ENCODE data around the gene PHACTR2.
"Not testable (repeated sequence)": the region's sequence is repeated elsewhere in the genome, so short reads cannot be mapped to it uniquely, and the experiment has no call there.

Gene PHACTR2

GRCh38 chr6:143677891-143678791 is at the start of gene PHACTR2:
Gene PHACTR2 (plus strand): TSS chr6:143677965. CDS start chr6:143678164, 199 bp downstream.
- no peak for DNase-seq (ENCODE audit: low spot score in 2 of 2)
- peak; percentile 58 for ATAC-seq (replicated peaks; ENCODE audit: extremely low read depth, poor library complexity, severe bottlenecking)
- H3K4me3 Mint-ChIP-seq: peak within 1 kb of the TSS; percentile 57
- H3K4me1 Mint-ChIP-seq: peaks cover 46% of the 10 kb centered on the region
- no peak within 1 kb of the TSS for H3K27ac Mint-ChIP-seq (ENCODE audit: low read depth)
- no peaks in the 10 kb centered on the region for H3K27me3 Mint-ChIP-seq
- H3K9me3 Mint-ChIP-seq: peaks cover 6% of the 10 kb centered on the region
- H3K36me3 Mint-ChIP-seq (ENCODE audit: insufficient read depth): peaks cover 3% of the 10 kb centered on the region

- no peak for DNase-seq (ENCODE audit: low spot score in 2 of 2)
- no peak overlapping the region for H3K27ac Mint-ChIP-seq (ENCODE audit: low read depth)
- H3K9me3 Mint-ChIP-seq: no peaks in the 10 kb centered on the region
- H3K4me1 Mint-ChIP-seq: peaks cover 69% of the 10 kb centered on the region
- no peak overlapping the region for H3K4me3 Mint-ChIP-seq
- no peak for ATAC-seq (replicated peaks; ENCODE audit: extremely low read depth, poor library complexity, severe bottlenecking)
- H3K27me3 Mint-ChIP-seq: no peaks in the 10 kb centered on the region
- H3K36me3 Mint-ChIP-seq (ENCODE audit: insufficient read depth): peaks cover under 1% of the 10 kb centered on the region
These were observed 48.4 kb upstream of the PHACTR2 start for GRCh38 chr6:143629104-143630080.

GRCh38 chr6:143631196-143631595 is 46.6 kb upstream of the PHACTR2 start:
- H3K27ac Mint-ChIP-seq (ENCODE audit: low read depth); DNase-seq (ENCODE audit: low spot score in 2 of 2); H3K4me3 Mint-ChIP-seq; ATAC-seq (replicated peaks; ENCODE audit: extremely low read depth, poor library complexity, severe bottlenecking); H3K9me3 Mint-ChIP-seq; H3K36me3 Mint-ChIP-seq (ENCODE audit: insufficient read depth); H3K27me3 Mint-ChIP-seq: not testable (repeated sequence)
- peaks cover 61% of the 10 kb centered on the region for H3K4me1 Mint-ChIP-seq

GRCh38 chr6:143632894-143633293 is 44.9 kb upstream of the PHACTR2 start:
- Mint-ChIP-seq H3K36me3 (ENCODE audit: insufficient read depth) (peaks cover 5% of the 10 kb centered on the region), H3K27ac (ENCODE audit: low read depth) (no peak overlapping the region), H3K4me1 (peaks cover 61% of the 10 kb centered on the region), H3K9me3 (no peaks in the 10 kb centered on the region), H3K4me3 (no peak overlapping the region), H3K27me3 (no peaks in the 10 kb centered on the region)
- DNase-seq (ENCODE audit: low spot score in 2 of 2) (no peak), ATAC-seq (replicated peaks; ENCODE audit: extremely low read depth, poor library complexity, severe bottlenecking) (no peak)

GRCh38 chr6:143634486-143634885 is 43.3 kb upstream of the PHACTR2 start:
- DNase-seq (ENCODE audit: low spot score in 2 of 2) (no peak), ATAC-seq (replicated peaks; ENCODE audit: extremely low read depth, poor library complexity, severe bottlenecking) (peak; percentile 32)
- no peak overlapping the region for H3K4me3 Mint-ChIP-seq
- peaks cover 5% of the 10 kb centered on the region for H3K36me3 Mint-ChIP-seq (ENCODE audit: insufficient read depth)
- no peaks in the 10 kb centered on the region for H3K27me3 Mint-ChIP-seq
- peaks cover 46% of the 10 kb centered on the region for H3K4me1 Mint-ChIP-seq
- H3K27ac Mint-ChIP-seq (ENCODE audit: low read depth): no peak overlapping the region
- H3K9me3 Mint-ChIP-seq: no peaks in the 10 kb centered on the region

GRCh38 chr6:143637691-143638090 is 40.1 kb upstream of the PHACTR2 start:
- Mint-ChIP-seq H3K4me1 (peaks cover 51% of the 10 kb centered on the region), H3K9me3 (no peaks in the 10 kb centered on the region), H3K27ac (ENCODE audit: low read depth) (no peak overlapping the region), H3K4me3 (no peak overlapping the region), H3K36me3 (ENCODE audit: insufficient read depth) (peaks cover 5% of the 10 kb centered on the region), H3K27me3 (no peaks in the 10 kb centered on the region)
- DNase-seq (ENCODE audit: low spot score in 2 of 2): no peak
- ATAC-seq (replicated peaks; ENCODE audit: extremely low read depth, poor library complexity, severe bottlenecking): no peak

- Mint-ChIP-seq H3K27ac (ENCODE audit: low read depth) (no peak overlapping the region), H3K4me1 (peaks cover 36% of the 10 kb centered on the region), H3K36me3 (ENCODE audit: insufficient read depth) (peaks cover 1% of the 10 kb centered on the region), H3K4me3 (no peak overlapping the region), H3K9me3 (no peaks in the 10 kb centered on the region), H3K27me3 (no peaks in the 10 kb centered on the region)
- DNase-seq (ENCODE audit: low spot score in 2 of 2) (no peak), ATAC-seq (replicated peaks; ENCODE audit: extremely low read depth, poor library complexity, severe bottlenecking) (no peak)
These were observed 35.4 kb upstream of the PHACTR2 start for GRCh38 chr6:143642403-143642802.

- ATAC-seq (replicated peaks; ENCODE audit: extremely low read depth, poor library complexity, severe bottlenecking) (no peak), DNase-seq (ENCODE audit: low spot score in 2 of 2) (no peak)
- H3K27ac Mint-ChIP-seq (ENCODE audit: low read depth): peak overlapping the region; percentile 37
- no peaks in the 10 kb centered on the region for H3K27me3 Mint-ChIP-seq
- H3K9me3 Mint-ChIP-seq: peaks cover 6% of the 10 kb centered on the region
- H3K36me3 Mint-ChIP-seq (ENCODE audit: insufficient read depth): peaks cover 4% of the 10 kb centered on the region
- peaks cover 46% of the 10 kb centered on the region for H3K4me1 Mint-ChIP-seq
- no peak overlapping the region for H3K4me3 Mint-ChIP-seq
These were observed 30.6 kb upstream of the PHACTR2 start for GRCh38 chr6:143647191-143647590.

GRCh38 chr6:143647732-143648131 is 30.0 kb upstream of the PHACTR2 start:
- Mint-ChIP-seq H3K4me1 (peaks cover 40% of the 10 kb centered on the region), H3K36me3 (ENCODE audit: insufficient read depth) (peaks cover 4% of the 10 kb centered on the region), H3K27me3 (no peaks in the 10 kb centered on the region), H3K27ac (ENCODE audit: low read depth) (peak overlapping the region; percentile 37), H3K9me3 (peaks cover 6% of the 10 kb centered on the region), H3K4me3 (no peak overlapping the region)
- DNase-seq (ENCODE audit: low spot score in 2 of 2) (no peak), ATAC-seq (replicated peaks; ENCODE audit: extremely low read depth, poor library complexity, severe bottlenecking) (no peak)

GRCh38 chr6:143649319-143649718 is 28.4 kb upstream of the PHACTR2 start:
- not testable (repeated sequence) for DNase-seq (ENCODE audit: low spot score in 2 of 2); H3K9me3 Mint-ChIP-seq; H3K4me3 Mint-ChIP-seq; H3K36me3 Mint-ChIP-seq (ENCODE audit: insufficient read depth); H3K27me3 Mint-ChIP-seq; H3K27ac Mint-ChIP-seq (ENCODE audit: low read depth); ATAC-seq (replicated peaks; ENCODE audit: extremely low read depth, poor library complexity, severe bottlenecking)
- H3K4me1 Mint-ChIP-seq: peaks cover 40% of the 10 kb centered on the region

- not testable (repeated sequence) for ATAC-seq (replicated peaks; ENCODE audit: extremely low read depth, poor library complexity, severe bottlenecking); H3K27ac Mint-ChIP-seq (ENCODE audit: low read depth); DNase-seq (ENCODE audit: low spot score in 2 of 2); H3K4me3 Mint-ChIP-seq; H3K9me3 Mint-ChIP-seq; H3K36me3 Mint-ChIP-seq (ENCODE audit: insufficient read depth); H3K27me3 Mint-ChIP-seq
- H3K4me1 Mint-ChIP-seq: peaks cover 38% of the 10 kb centered on the region
These were observed 26.4 kb upstream of the PHACTR2 start for GRCh38 chr6:143651328-143651727.

- Mint-ChIP-seq H3K4me3 (no peak overlapping the region), H3K27me3 (no peaks in the 10 kb centered on the region), H3K27ac (ENCODE audit: low read depth) (no peak overlapping the region), H3K9me3 (peaks cover 6% of the 10 kb centered on the region), H3K4me1 (peaks cover 30% of the 10 kb centered on the region), H3K36me3 (ENCODE audit: insufficient read depth) (peaks cover 4% of the 10 kb centered on the region)
- no peak for DNase-seq (ENCODE audit: low spot score in 2 of 2)
- ATAC-seq (replicated peaks; ENCODE audit: extremely low read depth, poor library complexity, severe bottlenecking): no peak
These were observed 24.9 kb upstream of the PHACTR2 start for GRCh38 chr6:143652841-143653331.

Data from central memory CD8-positive, alpha-beta T cell (primary cell).